K562 (cell line): ENCODE results near the gene RNF123. TPM values are rescaled to one million over a fixed set of nuclear protein-coding genes. Genes with fewer than 3 reads are reported as not detected.

Experiments used
- ATAC-seq: fragments of 200-7000 bp; cut with Tn5 transposase; 3 replicates; pipeline ENCODE4 v1.9.1; 2020; ENCODE audit warnings: moderate library complexity
- BruUV-seq: library from RNA; stranded (reverse); fragments of 400-500 nt; replicated peaks from 2 replicates; lab custom pipeline; 2021; lab: Mats Ljungman, UMichigan
- CTCF ChIA-PET: fragments of 300-600 bp; formaldehyde crosslinking; extraction: SDS; loops from one replicate; lab custom pipeline; 2021; ENCODE audit warnings: low intra/inter-chr PET ratio; lab: Yijun Ruan, JAX
- POLR2A ChIA-PET: fragments of 300-600, 350-650 bp; sonication (Branson Sonifier 250); formaldehyde crosslinking; extraction: SDS; loops from one replicate; lab custom pipeline; 2021; ENCODE audit warnings: antibody characterized with exemption, inconsistent platforms; lab: Yijun Ruan, JAX
- DNase-seq, 4 experiments: peaks; one replicate each; pipeline versions ENCODE4 v3.0.0 to v3.0.0-alpha.2; 2011 to 2018; ENCODE audit warnings: low spot score in 3 of 4, mixed read lengths in 3 of 4; ENCODE audit errors: extremely low read depth in 1 of 4
- FAIRE-seq: peaks from 2 replicates; lab custom pipeline; 2011; peaks lifted over from hg19 to GRCh38; lab: Jason Lieb, UNC
- H2AFZ ChIP-seq: 2 replicates; pipeline ENCODE4 v1.6.0; 2011; ENCODE audit warnings: low read depth, low read length, control low read depth, inconsistent platforms
- H3K27ac ChIP-seq: fragments of 200-600 bp; 3 replicates; pipeline ENCODE4 v1.8.0; 2011; ENCODE audit warnings: low read depth, mild to moderate bottlenecking, control low read depth, inconsistent platforms, low read length, moderate library complexity, mixed read lengths; ENCODE audit errors: extremely low read depth
- H3K27me3 ChIP-seq, 2 experiments: fragments of 300-600 bp in 1 of 2; 2 replicates in 1 of 2; 3 replicates in 1 of 2; pipeline versions ENCODE4 v1.6.0 to v1.8.0; 2011; ENCODE audit warnings: inconsistent platforms in 2 of 2, low read length in 2 of 2, mild to moderate bottlenecking in 1 of 2, mixed read lengths in 1 of 2, moderate library complexity in 1 of 2; ENCODE audit not compliant: control insufficient read depth in 2 of 2, insufficient read depth in 2 of 2
- H3K36me3 ChIP-seq: fragments of 300-600 bp; 3 replicates; pipeline ENCODE4 v1.8.0; 2011; ENCODE audit warnings: mild to moderate bottlenecking, low read length, inconsistent platforms; ENCODE audit not compliant: control insufficient read depth, insufficient read depth
- H3K4me1 ChIP-seq, 2 experiments: fragments of 200-600 bp in 1 of 2; replicated peaks in 1 of 2; 2 replicates in 1 of 2; 3 replicates in 1 of 2; pipeline versions ENCODE4 v1.5.1 to v1.8.0; 2011; ENCODE audit warnings: inconsistent platforms in 2 of 2, low read length in 2 of 2, mild to moderate bottlenecking in 1 of 2, mixed read lengths in 1 of 2, moderate library complexity in 1 of 2; ENCODE audit not compliant: control insufficient read depth in 2 of 2, insufficient read depth in 2 of 2
- H3K4me2 ChIP-seq: 2 replicates; pipeline ENCODE4 v1.6.1; 2011; ENCODE audit warnings: low read length, control low read depth, inconsistent platforms, mixed read lengths; ENCODE audit not compliant: insufficient read depth
- H3K4me3 ChIP-seq: fragments of 200-600 bp; sonication (generic), shearing (Covaris generic); 2 replicates; pipeline ENCODE4 v1.5.1; 2016; ENCODE audit warnings: control low read depth, inconsistent platforms
- H3K79me2 ChIP-seq: fragments of 200-600 bp; 3 replicates; pipeline ENCODE4 v1.8.0; 2011; ENCODE audit warnings: low read length, inconsistent platforms; ENCODE audit not compliant: control insufficient read depth, insufficient read depth
- H3K9ac ChIP-seq, 2 experiments: 2 replicates each; pipeline versions ENCODE4 v1.6.0 to v1.6.1; 2011; ENCODE audit warnings: low read depth in 2 of 2, low read length in 2 of 2, control low read depth in 1 of 2, inconsistent platforms in 1 of 2, mild to moderate bottlenecking in 1 of 2, mixed read lengths in 1 of 2; ENCODE audit not compliant: insufficient read depth in 1 of 2
- H3K9me1 ChIP-seq: one replicate; pipeline ENCODE4 v1.6.0; 2011; ENCODE audit warnings: inconsistent platforms, mild to moderate bottlenecking, low read length, moderate library complexity; ENCODE audit not compliant: control insufficient read depth, insufficient read depth
- H3K9me3 ChIP-seq: replicated peaks from 2 replicates; pipeline ENCODE4 v1.5.1; 2011; ENCODE audit warnings: low read depth, low read length, inconsistent platforms; ENCODE audit not compliant: control insufficient read depth, insufficient read depth
- H4K20me1 ChIP-seq: replicated peaks from 2 replicates; pipeline ENCODE4 v1.6.1; 2011; ENCODE audit warnings: low read length, inconsistent platforms, mixed read lengths; ENCODE audit not compliant: control insufficient read depth, insufficient read depth
- GABPB1 ChIP-seq: sonication (generic); formaldehyde crosslinking; IDR thresholded peaks from 2 replicates; pipeline ENCODE4 v1.8.0; 2022; ENCODE audit warnings: mild to moderate bottlenecking, missing genetic modification reagents
- HDAC3 ChIP-seq: fragments of 450-650 bp; IDR thresholded peaks from 2 replicates; pipeline ENCODE4 v1.6.1; 2018; ENCODE audit warnings: borderline replicate concordance, mild to moderate bottlenecking, moderate library complexity; ENCODE audit not compliant: partially characterized antibody
- NFXL1 ChIP-seq: fragments of 450-650 bp; formaldehyde crosslinking; IDR thresholded peaks from 2 replicates; pipeline ENCODE4 v1.4.0; 2021; ENCODE audit warnings: mild to moderate bottlenecking
- SREBF2 ChIP-seq: sonication (generic); formaldehyde crosslinking; IDR thresholded peaks from 2 replicates; pipeline ENCODE4 v1.4.0; 2020; ENCODE audit warnings: mild to moderate bottlenecking, missing genetic modification reagents
- ZNF445 ChIP-seq: fragments of 250-450 bp; sonication (Bioruptor Pico); IDR thresholded peaks from 2 replicates; pipeline ENCODE4 v1.4.0; 2020; ENCODE audit warnings: low read depth, mild to moderate bottlenecking, moderate library complexity
- ZNF583 ChIP-seq: fragments of 250-450 bp; sonication (Bioruptor Pico); IDR thresholded peaks from 2 replicates; pipeline ENCODE4 v1.4.0; 2020
- WGBS: fragments of 100-300 bp; shearing (Covaris generic); methylation state at CpG from one replicate; pipeline ENCODE4 v1.1.6; 2016; ENCODE audit warnings: low coverage, mixed read lengths; ENCODE audit not compliant: insufficient coverage; ENCODE audit errors: missing lambda C conversion rate; 5-methylcytosine and 5-hydroxymethylcytosine counted together
- in situ Hi-C: fragments of 300-500 bp; cut with MboI; formaldehyde crosslinking; loops from 4 replicates; pipeline ENCODE4 v1.15.0; 2018; ENCODE audit warnings: inconsistent platforms, mixed read lengths
- intact Hi-C: fragments of 100-400 bp; cut with micrococcal nuclease; formaldehyde crosslinking; loops from 2 replicates; pipeline ENCODE4 v1.14.2; 2022
- polyA plus RNA-seq, 8 experiments: library from polyadenylated mRNA; depleted of rRNA in 4 of 8; stranded (reverse) in 5 of 8; unstranded in 3 of 8; fragments of >200 nt; fragmentation: Nextera tagmentation in 2 of 8; fragmentation: Illumina TruSeq in 1 of 8; extraction: Ambion mirVana in 2 of 8; extraction: Trizol in 1 of 8; gene quantifications; 2 replicates each; pipeline versions ENCODE4 v1.2.1 to v1.2.3, GENCODE V29; 2011 to 2014; ENCODE audit warnings: inconsistent platforms in 1 of 8, missing spikeins in 1 of 8
- total RNA-seq, 7 experiments: library from RNA; depleted of rRNA in 6 of 7; stranded (reverse); fragments of >200 nt in 6 of 7; fragmentation: Illumina TruSeq in 2 of 7; extraction: Trizol in 2 of 7; gene quantifications; 2 replicates each; pipeline versions ENCODE4 v1.2.1 to v1.2.3, GENCODE V29; 2011 to 2021; ENCODE audit warnings: low replicate concordance in 1 of 7
- TF ChIP-seq, protein P1 (sequence below): fragments of 250-450 bp; sonication (Bioruptor Pico); IDR thresholded peaks from 2 replicates; pipeline ENCODE4 v1.4.0; 2020; ENCODE audit warnings: borderline replicate concordance
- TF ChIP-seq, protein P2 (sequence below), 3 experiments: fragments of 200-800 bp in 1 of 3; fragments of 250-450 bp in 1 of 3; fragments of 450-650 bp in 1 of 3; sonication (Bioruptor Pico) in 1 of 3; sonication (Bioruptor generic) in 1 of 3; formaldehyde crosslinking in 1 of 3; IDR thresholded peaks; 2 replicates each; pipeline versions ENCODE4 v1.6.1 to v1.8.0; 2016 to 2022; ENCODE audit warnings: mild to moderate bottlenecking in 2 of 3, missing genetic modification characterization in 2 of 3, missing compliant biosample characterization in 1 of 3, moderate library complexity in 1 of 3

RNF123 gene
- total and polyA plus RNA-seq, 9 of the 15 experiments (the other 6 are each of a cell fraction or from before 2014, with no cell fraction given) = 8.7 to 53.1 (median 17.5) TPM

- Histone ChIP-seq H3K4me3 (no peak overlapping the region), H3K4me2 (no peak overlapping the region), H3K79me2 (no peaks in the 10 kb centered on the region), H4K20me1 (no peaks in the 10 kb centered on the region), H3K9me1 (no peaks in the 10 kb centered on the region), H3K9ac (no peak overlapping the region), H3K36me3 (no peaks in the 10 kb centered on the region), H3K27ac (no peak overlapping the region), H2AFZ (no peak overlapping the region), H3K4me1 (peaks cover 0 to 10% of the 10 kb centered on the region in 2 experiments; a peak in 2 of 5 replicates), H3K27me3 (no peaks in the 10 kb centered on the region), H3K9me3 (no peaks in the 10 kb centered on the region)
- no TSS peak for BruUV-seq
- ATAC-seq (no peak), FAIRE-seq (no peak), DNase-seq (no peak)
- no CpG with 5 or more reads among the region's 1 CpG for WGBS
- POLR2A ChIA-PET = no interaction called here
- no peak for TF ChIP-seq SREBF2 (CRISPR knock-in tag)
- TF ChIP-seq, protein P1, sequence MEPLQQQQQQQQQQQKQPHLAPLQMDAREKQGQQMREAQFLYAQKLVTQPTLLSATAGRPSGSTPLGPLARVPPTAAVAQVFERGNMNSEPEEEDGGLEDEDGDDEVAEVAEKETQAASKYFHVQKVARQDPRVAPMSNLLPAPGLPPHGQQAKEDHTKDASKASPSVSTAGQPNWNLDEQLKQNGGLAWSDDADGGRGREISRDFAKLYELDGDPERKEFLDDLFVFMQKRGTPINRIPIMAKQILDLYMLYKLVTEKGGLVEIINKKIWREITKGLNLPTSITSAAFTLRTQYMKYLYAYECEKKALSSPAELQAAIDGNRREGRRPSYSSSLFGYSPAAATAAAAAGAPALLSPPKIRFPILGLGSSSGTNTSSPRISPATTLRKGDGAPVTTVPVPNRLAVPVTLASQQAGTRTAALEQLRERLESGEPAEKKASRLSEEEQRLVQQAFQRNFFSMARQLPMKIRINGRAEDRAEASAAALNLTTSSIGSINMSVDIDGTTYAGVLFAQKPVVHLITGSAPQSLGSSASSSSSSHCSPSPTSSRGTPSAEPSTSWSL = no peak
- TF ChIP-seq ZNF583 = no peak
- TF ChIP-seq ZNF445 (CRISPR knock-in tag) = no peak
- TF ChIP-seq, protein P2, sequence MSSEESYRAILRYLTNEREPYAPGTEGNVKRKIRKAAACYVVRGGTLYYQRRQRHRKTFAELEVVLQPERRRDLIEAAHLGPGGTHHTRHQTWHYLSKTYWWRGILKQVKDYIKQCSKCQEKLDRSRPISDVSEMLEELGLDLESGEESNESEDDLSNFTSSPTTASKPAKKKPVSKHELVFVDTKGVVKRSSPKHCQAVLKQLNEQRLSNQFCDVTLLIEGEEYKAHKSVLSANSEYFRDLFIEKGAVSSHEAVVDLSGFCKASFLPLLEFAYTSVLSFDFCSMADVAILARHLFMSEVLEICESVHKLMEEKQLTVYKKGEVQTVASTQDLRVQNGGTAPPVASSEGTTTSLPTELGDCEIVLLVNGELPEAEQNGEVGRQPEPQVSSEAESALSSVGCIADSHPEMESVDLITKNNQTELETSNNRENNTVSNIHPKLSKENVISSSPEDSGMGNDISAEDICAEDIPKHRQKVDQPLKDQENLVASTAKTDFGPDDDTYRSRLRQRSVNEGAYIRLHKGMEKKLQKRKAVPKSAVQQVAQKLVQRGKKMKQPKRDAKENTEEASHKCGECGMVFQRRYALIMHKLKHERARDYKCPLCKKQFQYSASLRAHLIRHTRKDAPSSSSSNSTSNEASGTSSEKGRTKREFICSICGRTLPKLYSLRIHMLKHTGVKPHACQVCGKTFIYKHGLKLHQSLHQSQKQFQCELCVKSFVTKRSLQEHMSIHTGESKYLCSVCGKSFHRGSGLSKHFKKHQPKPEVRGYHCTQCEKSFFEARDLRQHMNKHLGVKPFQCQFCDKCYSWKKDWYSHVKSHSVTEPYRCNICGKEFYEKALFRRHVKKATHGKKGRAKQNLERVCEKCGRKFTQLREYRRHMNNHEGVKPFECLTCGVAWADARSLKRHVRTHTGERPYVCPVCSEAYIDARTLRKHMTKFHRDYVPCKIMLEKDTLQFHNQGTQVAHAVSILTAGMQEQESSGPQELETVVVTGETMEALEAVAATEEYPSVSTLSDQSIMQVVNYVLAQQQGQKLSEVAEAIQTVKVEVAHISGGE (CRISPR knock-in tag; IDR thresholded peaks at IDR 0.05) = no peak
- TF ChIP-seq GABPB1 (CRISPR knock-in tag) = no peak
- TF ChIP-seq NFXL1 (CRISPR knock-in tag) = no peak
- TF ChIP-seq HDAC3 = no peak
- CTCF ChIA-PET = no interaction called here
- intact Hi-C loops = no loop called here
- in situ Hi-C loops = loop anchor here (10.0 kb wide), 1 partner anchor 99 kb away; no protein-coding TSS in a partner anchor
These were observed 25.5 kb upstream of the RNF123 start for GRCh38 chr3:49663831-49664230.
